Endothelial cell of umbilical vein (primary cell): Measurements from ENCODE around the gene CEP350. TPM values are rescaled to one million over a fixed set of nuclear protein-coding genes. Genes with fewer than 3 reads are reported as not detected.

Experiments
- BruUV-seq: library from RNA; stranded (reverse); fragments of 400-500 nt; replicated peaks from 2 replicates; lab custom pipeline; 2021; lab: Mats Ljungman, UMichigan
- CTCF ChIA-PET: fragments of 300-600, 350-600 bp; sonication (Branson Sonifier 250); formaldehyde crosslinking; loops from one replicate; lab custom pipeline; 2021; ENCODE audit warnings: antibody characterized with exemption, inconsistent platforms; lab: Charles Lee
- POLR2A ChIA-PET: fragments of 300-600, 350-600 bp; sonication (Branson Sonifier 250); formaldehyde crosslinking; loops from one replicate; lab custom pipeline; 2021; ENCODE audit warnings: antibody characterized with exemption, inconsistent platforms; lab: Charles Lee
- DNase-seq: peaks from one replicate; pipeline ENCODE4 v3.0.0-alpha.2; 2011; ENCODE audit warnings: low read depth, low spot score
- FAIRE-seq: peaks from 2 replicates; lab custom pipeline; 2011; peaks lifted over from hg19 to GRCh38; lab: Jason Lieb, UNC
- H2AFZ ChIP-seq: 2 replicates; pipeline ENCODE4 v1.6.0; 2012; ENCODE audit warnings: low read depth, low read length, control low read depth, inconsistent platforms
- H3K27ac ChIP-seq: 2 replicates; pipeline ENCODE4 v1.5.1; 2011; ENCODE audit warnings: low read depth, mild to moderate bottlenecking, control low read depth, low read length, moderate library complexity; ENCODE audit not compliant: insufficient read depth
- H3K27me3 ChIP-seq, 2 experiments: 2 replicates each; pipeline versions ENCODE4 v1.6.0 to v1.6.1; 2011; ENCODE audit warnings: low read length in 2 of 2, mixed read lengths in 1 of 2; ENCODE audit not compliant: control insufficient read depth in 2 of 2, insufficient read depth in 2 of 2
- H3K36me3 ChIP-seq, 2 experiments: 2 replicates in 1 of 2; 3 replicates in 1 of 2; pipeline ENCODE4 v1.5.1; 2011; ENCODE audit warnings: low read length in 2 of 2, mild to moderate bottlenecking in 1 of 2, moderate library complexity in 1 of 2; ENCODE audit not compliant: control insufficient read depth in 2 of 2, insufficient read depth in 2 of 2; ENCODE audit errors: extremely low read depth in 1 of 2
- H3K4me1 ChIP-seq: 3 replicates; pipeline ENCODE4 v1.5.1; 2011; ENCODE audit warnings: mild to moderate bottlenecking, low read length; ENCODE audit not compliant: control insufficient read depth, insufficient read depth; ENCODE audit errors: extremely low read depth
- H3K4me2 ChIP-seq: 2 replicates; pipeline ENCODE4 v1.6.1; 2011; ENCODE audit warnings: low read length, control low read depth, mixed read lengths; ENCODE audit not compliant: insufficient read depth
- H3K4me3 ChIP-seq, 3 experiments: fragments of 200-600 bp in 1 of 3; sonication (generic), shearing (Covaris generic) in 1 of 3; replicated peaks in 1 of 3; 2 replicates each; pipeline ENCODE4 v1.5.1; 2011 to 2016; ENCODE audit warnings: control low read depth in 3 of 3, low read length in 3 of 3, mild to moderate bottlenecking in 2 of 3, inconsistent platforms in 1 of 3, low read depth in 1 of 3, moderate library complexity in 1 of 3; ENCODE audit not compliant: insufficient read depth in 1 of 3
- H3K79me2 ChIP-seq: 2 replicates; pipeline ENCODE4 v1.6.0; 2012; ENCODE audit warnings: low read length, inconsistent platforms; ENCODE audit not compliant: control insufficient read depth, insufficient read depth
- H3K9ac ChIP-seq: replicated peaks from 2 replicates; pipeline ENCODE3; 2011; ENCODE audit warnings: low read length, control low read depth; ENCODE audit not compliant: insufficient read depth; ENCODE audit errors: extremely low read depth
- H3K9me1 ChIP-seq: replicated peaks from 3 replicates; pipeline ENCODE4 v1.6.0; 2011; ENCODE audit warnings: mild to moderate bottlenecking, low read length; ENCODE audit not compliant: control insufficient read depth, insufficient read depth; ENCODE audit errors: extremely low read depth
- H3K9me3 ChIP-seq: replicated peaks from 2 replicates; pipeline ENCODE4 v1.5.1; 2012; ENCODE audit warnings: low read length, inconsistent platforms; ENCODE audit not compliant: control insufficient read depth, insufficient read depth
- H4K20me1 ChIP-seq: replicated peaks from 2 replicates; pipeline ENCODE3; 2011; ENCODE audit warnings: mild to moderate bottlenecking, low read length; ENCODE audit not compliant: control insufficient read depth, insufficient read depth; ENCODE audit errors: extremely low read depth
- FOS ChIP-seq: IDR thresholded peaks from 2 replicates; pipeline ENCODE4 v1.6.1; 2011; ENCODE audit warnings: mild to moderate bottlenecking, low read length, moderate library complexity, borderline replicate concordance; ENCODE audit not compliant: insufficient read depth
- GATA2 ChIP-seq: IDR thresholded peaks from 2 replicates; pipeline ENCODE4 v1.7.0; 2011; ENCODE audit warnings: low read depth, mild to moderate bottlenecking, moderate library complexity, mixed read lengths, low read length; ENCODE audit not compliant: insufficient read length, insufficient read depth
- JUN ChIP-seq: IDR thresholded peaks from 2 replicates; pipeline ENCODE4 v1.6.1; 2011; ENCODE audit warnings: borderline replicate concordance, low read depth; ENCODE audit not compliant: insufficient read length, insufficient read depth
- MYC ChIP-seq: IDR thresholded peaks from one replicate; pipeline ENCODE4 v1.6.1; 2011; ENCODE audit warnings: mild to moderate bottlenecking, low read depth, low read length
- POLR2A ChIP-seq: IDR thresholded peaks from 2 replicates; pipeline ENCODE4 v1.6.1; 2012; ENCODE audit warnings: low read depth, mild to moderate bottlenecking, control low read depth, low read length
- dilution Hi-C: fragments of 300-500 bp; cut with MboI; formaldehyde crosslinking; loops from one replicate; pipeline ENCODE4 v1.15.0; 2019; ENCODE audit warnings: low sequenced_read_pairs; ENCODE audit not compliant: extremely low pct_ligation_motif_present
- intact Hi-C: fragments of 100-400 bp; cut with micrococcal nuclease; formaldehyde crosslinking; loops from one replicate; pipeline ENCODE4 v1.10.0; 2022
- polyA plus RNA-seq, 4 experiments: library from polyadenylated mRNA; depleted of rRNA in 3 of 4; stranded (reverse) in 3 of 4; unstranded in 1 of 4; fragments of >200 nt; gene quantifications; 2 replicates each; pipeline versions ENCODE4 v1.2.1 to v1.2.3, GENCODE V29; 2011 to 2012; ENCODE audit warnings: missing spikeins in 1 of 4
- total RNA-seq: library from RNA; stranded (reverse); gene quantifications from 2 replicates; pipeline ENCODE4 v1.2.3, GENCODE V29; 2021
- TF ChIP-seq, protein P1 (sequence below), 2 donors: IDR thresholded peaks; 1 replicate in 1 of 2; 2 replicates in 1 of 2; pipeline ENCODE4 v1.5.1; 2011; ENCODE audit warnings: low read length in 2 of 2, mild to moderate bottlenecking in 2 of 2, moderate library complexity in 2 of 2, control low read depth in 1 of 2, inconsistent platforms in 1 of 2, low read depth in 1 of 2; ENCODE audit not compliant: insufficient read depth in 1 of 2; ENCODE audit errors: extremely low read depth in 1 of 2
- TF ChIP-seq, protein P2 (sequence below): IDR thresholded peaks from 2 replicates; pipeline ENCODE4 v1.6.1; 2011; ENCODE audit not compliant: insufficient read depth, insufficient read length

CEP350 gene
- total and polyA plus RNA-seq, 2 donors (not counting 3 experiments of a cell fraction or from before 2014, with no cell fraction given) = 4.8 to 30.1 TPM

DNA sequence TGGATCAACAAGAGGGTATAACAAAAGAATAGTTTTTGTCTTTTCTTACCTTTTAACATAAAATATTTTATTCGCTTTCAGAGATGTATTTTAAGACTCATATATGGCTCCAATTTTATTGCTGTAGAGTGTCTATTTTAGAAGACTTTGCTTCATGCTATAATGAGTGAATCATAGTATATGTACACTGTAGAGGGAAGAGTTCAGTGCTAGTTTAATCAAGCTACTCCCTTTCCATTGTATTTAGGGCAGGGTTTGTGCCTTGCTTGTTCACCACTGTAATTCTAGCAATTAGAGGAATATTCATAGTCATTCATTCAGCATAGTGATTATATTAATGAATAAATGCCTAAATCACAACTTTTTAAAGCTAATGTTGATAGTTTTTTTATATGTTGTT lies 78.8 kb downstream of the CEP350 start:
- Histone ChIP-seq H3K9me3 (no peaks in the 10 kb centered on the region), H3K9me1 (no peaks in the 10 kb centered on the region), H3K27me3 (no peaks in the 10 kb centered on the region), H2AFZ (no peak overlapping the region), H3K4me2 (no peak overlapping the region), H3K79me2 (no peaks in the 10 kb centered on the region), H3K9ac (no peak overlapping the region), H3K27ac (no peak overlapping the region), H3K4me1 (no peaks in the 10 kb centered on the region), H3K36me3 (peaks cover 3 to 8% of the 10 kb centered on the region in 2 experiments), H4K20me1 (no peaks in the 10 kb centered on the region), H3K4me3 (no peak overlapping the region)
- FAIRE-seq (no peak), DNase-seq (no peak)
- no TSS peak for BruUV-seq
- intact Hi-C loops = no loop called here
- POLR2A ChIA-PET = no interaction called here
- CTCF ChIA-PET = interaction anchor here (2.2 kb wide), 1 partner anchor 14 kb away, joined by 5 read pairs; no protein-coding TSS in a partner anchor
- no peak for TF ChIP-seq GATA2
- no peak for TF ChIP-seq FOS
- TF ChIP-seq JUN = no peak
- TF ChIP-seq, protein P1, sequence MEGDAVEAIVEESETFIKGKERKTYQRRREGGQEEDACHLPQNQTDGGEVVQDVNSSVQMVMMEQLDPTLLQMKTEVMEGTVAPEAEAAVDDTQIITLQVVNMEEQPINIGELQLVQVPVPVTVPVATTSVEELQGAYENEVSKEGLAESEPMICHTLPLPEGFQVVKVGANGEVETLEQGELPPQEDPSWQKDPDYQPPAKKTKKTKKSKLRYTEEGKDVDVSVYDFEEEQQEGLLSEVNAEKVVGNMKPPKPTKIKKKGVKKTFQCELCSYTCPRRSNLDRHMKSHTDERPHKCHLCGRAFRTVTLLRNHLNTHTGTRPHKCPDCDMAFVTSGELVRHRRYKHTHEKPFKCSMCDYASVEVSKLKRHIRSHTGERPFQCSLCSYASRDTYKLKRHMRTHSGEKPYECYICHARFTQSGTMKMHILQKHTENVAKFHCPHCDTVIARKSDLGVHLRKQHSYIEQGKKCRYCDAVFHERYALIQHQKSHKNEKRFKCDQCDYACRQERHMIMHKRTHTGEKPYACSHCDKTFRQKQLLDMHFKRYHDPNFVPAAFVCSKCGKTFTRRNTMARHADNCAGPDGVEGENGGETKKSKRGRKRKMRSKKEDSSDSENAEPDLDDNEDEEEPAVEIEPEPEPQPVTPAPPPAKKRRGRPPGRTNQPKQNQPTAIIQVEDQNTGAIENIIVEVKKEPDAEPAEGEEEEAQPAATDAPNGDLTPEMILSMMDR (IDR thresholded peaks at IDR 0.05; ENCODE audit: extremely low read depth in 1 of 2, insufficient read depth in 1 of 2, low read depth in 1 of 2, low read length in 2 of 2) = no peak
- no peak for TF ChIP-seq POLR2A
- TF ChIP-seq, protein P2, sequence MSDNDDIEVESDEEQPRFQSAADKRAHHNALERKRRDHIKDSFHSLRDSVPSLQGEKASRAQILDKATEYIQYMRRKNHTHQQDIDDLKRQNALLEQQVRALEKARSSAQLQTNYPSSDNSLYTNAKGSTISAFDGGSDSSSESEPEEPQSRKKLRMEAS = no peak
- no peak for TF ChIP-seq MYC
- dilution Hi-C loops = no loop called here
